H1 (cell line): Measurements from ENCODE around the gene VSNL1. TPM values are rescaled to one million over a fixed set of nuclear protein-coding genes. Genes with fewer than 3 reads are reported as not detected.

Source experiments
- HDAC6 ChIP-seq: IDR thresholded peaks from one replicate; pipeline ENCODE4 v1.7.1; 2012; ENCODE audit warnings: low read depth, mild to moderate bottlenecking, inconsistent platforms, low read length, moderate library complexity
- polyA plus RNA-seq, 7 experiments: library from polyadenylated mRNA; depleted of rRNA in 3 of 7; stranded (reverse) in 5 of 7; unstranded in 2 of 7; fragments of >200 nt in 5 of 7; fragments of 200-250 nt in 2 of 7; gene quantifications; 1 replicate in 5 of 7; 2 replicates in 1 of 7; 4 replicates in 1 of 7; pipeline versions ENCODE4 v1.2.1 to v1.2.3, GENCODE V29; 2011 to 2013; ENCODE audit warnings: missing spikeins in 2 of 7, mixed read lengths in 2 of 7
- total RNA-seq: library from RNA; stranded (reverse); fragmentation: NEBNext Ultra II Directional; extraction: Animal tissue kit (Norgen Biotek cat#: 25700); gene quantifications from 2 replicates; pipeline ENCODE4 v1.2.1, GENCODE V29; 2021

The VSNL1 gene
- total and polyA plus RNA-seq, 2 of the 8 experiments (the other 6 are each of a cell fraction or from before 2014, with no cell fraction given), result 49.4 to 108 TPM

DNA sequence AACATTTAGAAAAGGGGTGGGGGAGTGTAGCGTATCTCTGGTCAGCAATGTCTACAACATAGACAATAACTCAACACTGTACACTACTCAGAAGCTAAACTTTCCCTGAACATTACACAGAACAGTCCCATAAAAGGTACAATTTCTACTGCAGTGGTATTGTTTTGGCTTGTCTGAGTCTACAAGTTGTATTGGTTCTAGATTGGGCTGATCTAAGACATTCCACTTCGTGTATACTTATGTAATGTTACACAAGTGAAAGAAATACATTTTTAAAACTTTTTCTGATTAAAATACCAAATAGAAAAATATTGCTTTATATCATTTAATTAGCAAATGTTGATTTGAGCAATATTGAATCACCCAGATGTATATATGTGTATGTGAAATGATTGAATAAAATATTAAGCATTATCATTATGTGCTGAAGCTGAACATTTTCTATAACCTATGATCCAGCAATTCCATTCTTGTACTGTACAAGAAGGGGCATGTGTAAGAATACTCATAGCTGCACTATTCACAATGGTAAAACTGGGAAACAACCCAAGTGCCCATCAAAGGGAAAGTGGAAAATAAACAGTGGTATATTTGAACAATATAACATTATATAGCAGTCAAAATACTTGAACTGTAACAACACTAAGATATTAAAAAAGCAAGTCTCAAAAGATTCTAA lies 52.4 kb downstream of the VSNL1 start (continued):
- TF ChIP-seq HDAC6, result no peak
